SK-N-MC (cell line): ENCODE measurements around the gene ITGA2B.
"Not testable (repeated sequence)": the region's sequence is repeated elsewhere in the genome, so short reads cannot be mapped to it uniquely, and the experiment has no call there.

Source experiments
- DNase-seq: peaks from one replicate; pipeline ENCODE4 v3.0.0-alpha.2; 2011; ENCODE audit warnings: low read depth, low spot score
- H3K27ac ChIP-seq: fragments of 200-600 bp; sonication (generic); 2 replicates; pipeline ENCODE4 v1.5.1; 2016; ENCODE audit warnings: mixed run types
- H3K36me3 ChIP-seq: fragments of 200-600 bp; sonication (generic); 2 replicates; pipeline ENCODE4 v1.6.1; 2017; ENCODE audit warnings: antibody characterized with exemption, low read length, mixed read lengths; ENCODE audit not compliant: insufficient read depth
- H3K4me3 ChIP-seq: fragments of 200-600 bp; sonication (generic); 2 replicates; pipeline ENCODE4 v1.5.1; 2016
- H3K9ac ChIP-seq: fragments of 200-600 bp; sonication (generic); 2 replicates; pipeline ENCODE4 v1.8.0; 2017; ENCODE audit warnings: mixed run types, mixed read lengths; ENCODE audit not compliant: insufficient read length
- H3K9me3 ChIP-seq: fragments of 200-600 bp; sonication (generic); 2 replicates; pipeline ENCODE4 v1.6.1; 2017; ENCODE audit warnings: low read depth, mild to moderate bottlenecking, antibody characterized with exemption, low read length, moderate library complexity, mixed read lengths
- EZH2 ChIP-seq: fragments of 200-600 bp; sonication (generic); IDR thresholded peaks from one replicate; pipeline ENCODE4 v1.6.1; 2017; ENCODE audit warnings: antibody characterized with exemption
- FOXP2 ChIP-seq: optimal IDR thresholded peaks from 2 replicates; pipeline ENCODE3; 2011; ENCODE audit warnings: mild to moderate bottlenecking, moderate library complexity; ENCODE audit not compliant: insufficient read depth; ENCODE audit errors: extremely low read length, control extremely low read depth
- POLR2AphosphoS5 ChIP-seq: IDR thresholded peaks from 2 replicates; pipeline ENCODE4 v1.6.1; 2012; ENCODE audit warnings: mild to moderate bottlenecking, low read depth, low read length, borderline replicate concordance

The ITGA2B gene

GRCh38 chr17:44379887-44380286, 9.6 kb downstream of the ITGA2B start:
- Histone ChIP-seq H3K4me3 (no peak overlapping the region), H3K27ac (no peak overlapping the region), H3K9me3 (no peaks in the 10 kb centered on the region), H3K9ac (no peak overlapping the region), H3K36me3 (no peaks in the 10 kb centered on the region)
- TF ChIP-seq POLR2AphosphoS5 (no peak), FOXP2 (no peak), EZH2 (no peak)
- DNase-seq: no peak

GRCh38 chr17:44378171-44378705, 11.2 kb downstream of the ITGA2B start:
- TF ChIP-seq POLR2AphosphoS5: no peak
- no peak overlapping the region for H3K4me3 ChIP-seq
- H3K9ac ChIP-seq: no peak overlapping the region
- no peaks in the 10 kb centered on the region for H3K9me3 ChIP-seq
- no peaks in the 10 kb centered on the region for H3K36me3 ChIP-seq
- no peak overlapping the region for H3K27ac ChIP-seq
- no peak for DNase-seq

- no peak overlapping the region for H3K4me3 ChIP-seq
- no peak for TF ChIP-seq POLR2AphosphoS5
- no peak for TF ChIP-seq FOXP2
- TF ChIP-seq EZH2: no peak
- no peaks in the 10 kb centered on the region for H3K36me3 ChIP-seq
- no peak overlapping the region for H3K9ac ChIP-seq
- no peaks in the 10 kb centered on the region for H3K9me3 ChIP-seq
- no peak overlapping the region for H3K27ac ChIP-seq
- DNase-seq: no peak
Observed at GRCh38 chr17:44376779-44377178, 12.7 kb downstream of the ITGA2B start.

- no peak overlapping the region for H3K4me3 ChIP-seq
- H3K27ac ChIP-seq: no peak overlapping the region
- TF ChIP-seq EZH2 (no peak), POLR2AphosphoS5 (no peak), FOXP2 (no peak)
- H3K9ac ChIP-seq: no peak overlapping the region
- H3K36me3 ChIP-seq: no peaks in the 10 kb centered on the region
- DNase-seq: no peak
- H3K9me3 ChIP-seq: no peaks in the 10 kb centered on the region
Observed at GRCh38 chr17:44376124-44376523, 13.3 kb downstream of the ITGA2B start.

- Histone ChIP-seq H3K9ac (no peak overlapping the region), H3K36me3 (no peaks in the 10 kb centered on the region), H3K9me3 (no peaks in the 10 kb centered on the region), H3K4me3 (no peak overlapping the region), H3K27ac (no peak overlapping the region)
- no peak for DNase-seq
- TF ChIP-seq POLR2AphosphoS5 (no peak), EZH2 (no peak), FOXP2 (no peak)
Observed at GRCh38 chr17:44375196-44376017, 14.0 kb downstream of the ITGA2B start.

- H3K4me3 ChIP-seq: no peak overlapping the region
- H3K9me3 ChIP-seq: no peaks in the 10 kb centered on the region
- DNase-seq: no peak
- no peaks in the 10 kb centered on the region for H3K36me3 ChIP-seq
- no peak for TF ChIP-seq POLR2AphosphoS5
- no peak for TF ChIP-seq EZH2
- no peak for TF ChIP-seq FOXP2
- no peak overlapping the region for H3K27ac ChIP-seq
- no peak overlapping the region for H3K9ac ChIP-seq
Observed at GRCh38 chr17:44374306-44375195, 14.9 kb downstream of the ITGA2B start.

GRCh38 chr17:44372036-44372435, 17.4 kb downstream of the ITGA2B start:
- Histone ChIP-seq H3K4me3 (no peak overlapping the region), H3K36me3 (no peaks in the 10 kb centered on the region), H3K27ac (no peak overlapping the region), H3K9me3 (no peaks in the 10 kb centered on the region), H3K9ac (no peak overlapping the region)
- TF ChIP-seq EZH2 (no peak), POLR2AphosphoS5 (no peak), FOXP2 (no peak)
- no peak for DNase-seq

- not testable (repeated sequence) for H3K36me3 ChIP-seq, H3K27ac ChIP-seq, H3K4me3 ChIP-seq, DNase-seq, H3K9me3 ChIP-seq, H3K9ac ChIP-seq
Observed at GRCh38 chr17:44369414-44370023, 19.9 kb downstream of the ITGA2B start.

GRCh38 chr17:44368391-44369243, 20.8 kb downstream of the ITGA2B start:
- DNase-seq, H3K9me3 ChIP-seq, H3K36me3 ChIP-seq, H3K4me3 ChIP-seq, H3K27ac ChIP-seq, H3K9ac ChIP-seq: not testable (repeated sequence)
